ENCODE data around the gene NOX3.

NOX3 gene

DNA sequence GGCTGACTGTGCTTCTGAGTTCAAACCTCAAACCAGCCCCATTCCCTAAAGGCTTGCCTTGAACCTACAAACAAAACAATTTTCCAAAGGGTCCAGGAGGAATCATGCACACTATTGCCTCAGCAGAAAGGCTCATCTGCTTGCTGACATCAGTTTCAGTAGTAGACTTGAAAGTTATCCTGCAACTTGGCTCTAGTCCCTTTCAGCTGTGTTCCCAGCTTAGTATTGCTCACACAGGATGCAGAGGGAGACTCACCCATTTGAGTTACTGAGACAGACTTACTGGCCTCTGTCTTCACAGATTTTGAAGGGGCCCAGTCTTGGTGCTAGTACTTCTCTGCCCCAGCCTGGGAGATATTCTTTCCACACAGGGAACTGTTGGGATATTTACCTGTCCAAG, 102.8 kb downstream of the NOX3 start:
- Histone ChIP-seq H3K27ac (ENCODE audit: low read depth, low read length) (no peak overlapping the region), H3K18ac (ENCODE audit: low read length) (no peak overlapping the region), H4K12ac (ENCODE audit: low read depth, low read length) (no peak overlapping the region), H2AK5ac (ENCODE audit: low read length) (no peak overlapping the region), H3K4me3 (ENCODE audit: low read depth, low read length) (no peak overlapping the region), H2BK5ac (ENCODE audit: low read depth, low read length, poor library complexity) (no peak overlapping the region), H3K4ac (ENCODE audit: low read depth, low read length) (no peak overlapping the region), H3K36me3 (ENCODE audit: control insufficient read depth in 1 of 2, insufficient read depth in 2 of 2, low read length in 2 of 2) (no peaks in the 10 kb centered on the region), H4K91ac (ENCODE audit: low read depth, low read length) (no peak overlapping the region), H3K27me3 (ENCODE audit: insufficient read depth, low read length) (no peaks in the 10 kb centered on the region), H2AFZ (ENCODE audit: insufficient read depth, low read length, poor library complexity) (no peak overlapping the region), H3K79me1 (ENCODE audit: low read length) (no peaks in the 10 kb centered on the region), H2BK120ac (ENCODE audit: insufficient read depth, low read length, poor library complexity) (no peak overlapping the region), H3K79me2 (ENCODE audit: control insufficient read depth, insufficient read depth, low read length, poor library complexity) (no peaks in the 10 kb centered on the region), H3K4me2 (ENCODE audit: low read length) (no peak overlapping the region), H3K9ac (ENCODE audit: low read length) (no peak overlapping the region), H4K8ac (ENCODE audit: low read depth, low read length) (no peak overlapping the region), H3K14ac (ENCODE audit: low read length) (no peak overlapping the region), H3K4me1 (ENCODE audit: control insufficient read depth in 1 of 2, insufficient read depth in 2 of 2, low read length in 2 of 2) (no peaks in the 10 kb centered on the region), H2BK12ac (ENCODE audit: low read length) (no peak overlapping the region), H3K9me3 (ENCODE audit: insufficient read depth, low read depth, low read length) (no peaks in the 10 kb centered on the region), H3K23ac (ENCODE audit: low read length) (no peak overlapping the region)
- DNase-seq, result no peak

DNA sequence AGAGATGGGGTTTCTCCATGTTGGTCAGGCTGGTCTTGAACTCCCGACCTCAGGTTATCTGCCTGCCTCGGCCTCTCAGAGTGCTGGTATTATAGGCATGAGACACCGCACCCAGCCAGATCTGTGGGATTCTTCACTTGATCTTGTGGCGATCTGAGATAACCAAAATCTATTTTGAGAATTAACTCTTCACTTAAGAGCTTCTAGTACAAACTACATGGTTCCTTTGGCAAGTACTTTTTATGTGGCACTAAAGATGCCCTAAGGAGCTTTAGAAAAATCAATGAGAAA, 103.6 kb downstream of the NOX3 start:
- Histone ChIP-seq H3K79me2 (ENCODE audit: control insufficient read depth, insufficient read depth, low read length, poor library complexity) (no peaks in the 10 kb centered on the region), H4K91ac (ENCODE audit: low read depth, low read length) (no peak overlapping the region), H3K4me2 (ENCODE audit: low read length) (no peak overlapping the region)

DNA sequence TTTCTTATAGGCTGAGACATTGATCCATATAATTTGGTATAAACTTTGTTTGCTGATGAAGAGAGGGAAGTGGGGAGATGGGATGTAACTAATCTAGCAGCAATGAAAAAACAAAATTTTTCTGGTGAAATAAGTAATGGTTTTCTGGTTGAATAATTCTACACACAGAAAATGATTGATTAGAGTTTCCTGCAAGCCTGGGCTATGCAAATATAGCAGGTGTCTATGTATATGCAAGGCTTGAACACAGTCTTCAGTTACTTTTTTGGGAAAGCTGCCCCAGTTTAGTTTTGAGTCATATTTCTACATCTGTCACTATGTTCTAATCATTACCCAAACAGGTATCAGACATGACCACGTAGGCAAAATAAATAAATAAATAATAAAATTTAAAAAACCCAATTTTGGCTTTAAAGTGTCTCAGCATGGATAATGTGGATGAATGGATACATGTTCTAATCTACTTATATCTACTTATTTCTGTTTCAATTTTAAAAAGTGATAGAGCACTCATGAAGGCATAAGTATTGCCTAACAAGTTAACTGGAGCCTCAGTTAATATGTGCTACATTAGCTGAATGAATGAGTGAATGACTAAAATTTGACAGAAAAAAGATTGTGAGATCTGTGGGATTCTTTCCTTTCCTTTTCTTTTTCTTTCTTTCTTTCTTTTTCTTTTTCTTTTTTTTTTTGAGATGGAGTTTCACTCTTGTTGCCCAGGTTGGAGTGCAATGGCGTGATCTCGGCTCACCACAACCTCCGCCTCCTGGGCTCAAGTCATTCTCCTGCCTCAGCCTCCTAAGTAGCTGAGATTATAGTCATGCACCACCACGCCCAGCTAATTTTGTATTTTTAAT, 104.1 kb downstream of the NOX3 start:
- Histone ChIP-seq H2AK5ac (ENCODE audit: low read length) (no peak overlapping the region), H3K9me3 (ENCODE audit: insufficient read depth, low read depth, low read length) (no peaks in the 10 kb centered on the region), H3K14ac (ENCODE audit: low read length) (no peak overlapping the region), H3K79me2 (ENCODE audit: control insufficient read depth, insufficient read depth, low read length, poor library complexity) (no peaks in the 10 kb centered on the region), H3K36me3 (ENCODE audit: control insufficient read depth in 1 of 2, insufficient read depth in 2 of 2, low read length in 2 of 2) (no peaks in the 10 kb centered on the region), H3K4ac (ENCODE audit: low read depth, low read length) (no peak overlapping the region), H2BK12ac (ENCODE audit: low read length) (no peak overlapping the region), H4K91ac (ENCODE audit: low read depth, low read length) (no peak overlapping the region), H2AFZ (ENCODE audit: insufficient read depth, low read length, poor library complexity) (no peak overlapping the region), H2BK120ac (ENCODE audit: insufficient read depth, low read length, poor library complexity) (no peak overlapping the region), H4K8ac (ENCODE audit: low read depth, low read length) (no peak overlapping the region), H3K4me2 (ENCODE audit: low read length) (no peak overlapping the region), H3K23ac (ENCODE audit: low read length) (no peak overlapping the region), H3K27ac (ENCODE audit: low read depth, low read length) (no peak overlapping the region), H4K12ac (ENCODE audit: low read depth, low read length) (no peak overlapping the region), H2BK5ac (ENCODE audit: low read depth, low read length, poor library complexity) (no peak overlapping the region), H3K4me1 (ENCODE audit: control insufficient read depth in 1 of 2, insufficient read depth in 2 of 2, low read length in 2 of 2) (no peaks in the 10 kb centered on the region), H3K9ac (ENCODE audit: low read length) (no peak overlapping the region), H3K4me3 (ENCODE audit: low read depth, low read length) (no peak overlapping the region), H3K27me3 (ENCODE audit: insufficient read depth, low read length) (no peaks in the 10 kb centered on the region), H3K18ac (ENCODE audit: low read length) (no peak overlapping the region), H3K79me1 (ENCODE audit: low read length) (no peaks in the 10 kb centered on the region)
- WGBS (ENCODE audit: extremely low coverage, insufficient coverage, insufficient read length), result no CpG with 5 or more reads among the region's 5 CpGs
- DNase-seq, result no peak

More for the DNA sequence above, 103.6 kb downstream of the NOX3 start:
- H2BK12ac ChIP-seq (ENCODE audit: low read length), result no peak overlapping the region
- H2AFZ ChIP-seq (ENCODE audit: insufficient read depth, low read length, poor library complexity), result no peak overlapping the region
- H4K12ac ChIP-seq (ENCODE audit: low read depth, low read length), result no peak overlapping the region
- no peak overlapping the region for H3K9ac ChIP-seq (ENCODE audit: low read length)
- H3K18ac ChIP-seq (ENCODE audit: low read length), result no peak overlapping the region
- H2AK5ac ChIP-seq (ENCODE audit: low read length), result no peak overlapping the region
- DNase-seq, result no peak
- H3K4me3 ChIP-seq (ENCODE audit: low read depth, low read length), result no peak overlapping the region
- no peak overlapping the region for H3K4ac ChIP-seq (ENCODE audit: low read depth, low read length)
- H3K4me1 ChIP-seq (ENCODE audit: control insufficient read depth in 1 of 2, insufficient read depth in 2 of 2, low read length in 2 of 2), result no peaks in the 10 kb centered on the region
- H2BK5ac ChIP-seq (ENCODE audit: low read depth, low read length, poor library complexity), result no peak overlapping the region
- no peak overlapping the region for H3K14ac ChIP-seq (ENCODE audit: low read length)
- WGBS (ENCODE audit: extremely low coverage, insufficient coverage, insufficient read length), result no CpG with 5 or more reads among the region's 4 CpGs
- no peaks in the 10 kb centered on the region for H3K36me3 ChIP-seq (ENCODE audit: control insufficient read depth in 1 of 2, insufficient read depth in 2 of 2, low read length in 2 of 2)
- no peak overlapping the region for H3K23ac ChIP-seq (ENCODE audit: low read length)
- no peaks in the 10 kb centered on the region for H3K9me3 ChIP-seq (ENCODE audit: insufficient read depth, low read depth, low read length)
- H3K79me1 ChIP-seq (ENCODE audit: low read length), result no peaks in the 10 kb centered on the region
- no peak overlapping the region for H3K27ac ChIP-seq (ENCODE audit: low read depth, low read length)
- no peak overlapping the region for H2BK120ac ChIP-seq (ENCODE audit: insufficient read depth, low read length, poor library complexity)
- H3K27me3 ChIP-seq (ENCODE audit: insufficient read depth, low read length), result no peaks in the 10 kb centered on the region
- no peak overlapping the region for H4K8ac ChIP-seq (ENCODE audit: low read depth, low read length)

DNA sequence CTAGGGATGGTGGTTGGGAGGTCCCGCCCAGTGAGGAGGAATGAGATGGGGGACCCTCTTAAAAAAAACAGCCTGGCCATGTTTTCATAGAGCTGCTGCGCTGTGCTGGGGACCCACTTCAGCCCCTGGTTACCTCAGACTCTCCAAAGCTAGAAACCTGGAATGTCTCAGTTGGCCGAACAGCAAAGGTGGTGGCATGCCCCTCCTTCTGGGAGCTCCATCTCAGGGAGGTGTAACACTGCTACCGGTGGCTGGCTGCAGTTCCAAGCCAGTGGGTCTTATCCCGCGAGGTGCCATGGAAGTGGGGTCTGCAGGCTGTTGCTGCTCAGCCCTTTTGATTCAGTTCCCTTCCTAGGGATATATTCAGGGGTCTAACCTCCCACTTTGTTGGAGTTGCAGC, 105.7 kb downstream of the NOX3 start:
- Histone ChIP-seq H3K27me3 (ENCODE audit: insufficient read depth, low read length) (no peaks in the 10 kb centered on the region), H2BK5ac (ENCODE audit: low read depth, low read length, poor library complexity) (no peak overlapping the region)

More for the DNA sequence above, 105.7 kb downstream of the NOX3 start:
- Histone ChIP-seq H3K36me3 (ENCODE audit: control insufficient read depth in 1 of 2, insufficient read depth in 2 of 2, low read length in 2 of 2) (no peaks in the 10 kb centered on the region), H3K4me3 (ENCODE audit: low read depth, low read length) (no peak overlapping the region), H3K23ac (ENCODE audit: low read length) (no peak overlapping the region), H3K4me2 (ENCODE audit: low read length) (no peak overlapping the region), H3K27ac (ENCODE audit: low read depth, low read length) (no peak overlapping the region), H3K79me1 (ENCODE audit: low read length) (no peaks in the 10 kb centered on the region), H2BK120ac (ENCODE audit: insufficient read depth, low read length, poor library complexity) (no peak overlapping the region), H3K18ac (ENCODE audit: low read length) (no peak overlapping the region), H3K9me3 (ENCODE audit: insufficient read depth, low read depth, low read length) (no peaks in the 10 kb centered on the region), H3K4ac (ENCODE audit: low read depth, low read length) (no peak overlapping the region), H2BK12ac (ENCODE audit: low read length) (no peak overlapping the region), H3K14ac (ENCODE audit: low read length) (no peak overlapping the region), H3K79me2 (ENCODE audit: control insufficient read depth, insufficient read depth, low read length, poor library complexity) (no peaks in the 10 kb centered on the region), H4K8ac (ENCODE audit: low read depth, low read length) (no peak overlapping the region), H4K12ac (ENCODE audit: low read depth, low read length) (no peak overlapping the region), H2AFZ (ENCODE audit: insufficient read depth, low read length, poor library complexity) (no peak overlapping the region), H4K91ac (ENCODE audit: low read depth, low read length) (no peak overlapping the region), H3K4me1 (ENCODE audit: control insufficient read depth in 1 of 2, insufficient read depth in 2 of 2, low read length in 2 of 2) (no peaks in the 10 kb centered on the region), H2AK5ac (ENCODE audit: low read length) (no peak overlapping the region), H3K9ac (ENCODE audit: low read length) (no peak overlapping the region)
- DNase-seq, result no peak
- WGBS (ENCODE audit: extremely low coverage, insufficient coverage, insufficient read length), result no CpG with 5 or more reads among the region's 6 CpGs

All from trophoblast cell (in vitro differentiated cells and primary cell).